Psoas muscle (tissue), 8 donors: Measurements from ENCODE around the gene SUFU. TPM values are rescaled to one million over a fixed set of nuclear protein-coding genes. Genes with fewer than 3 reads are reported as not detected.
A peak's percentile ranks its signal among the peaks of the same experiment; 100 is the strongest.

Source experiments
- ATAC-seq, 4 donors: fragments of 200-7000 bp; cut with Tn5 transposase; one replicate each; pipeline ENCODE4 v1.9.1; 2020; ENCODE audit warnings: moderate library complexity in 3 of 4, mild to moderate bottlenecking in 2 of 4
- DNase-seq, 2 donors: peaks; one replicate each; pipeline ENCODE4 v3.0.0-alpha.2; 2020
- H3K27ac ChIP-seq: fragments of 200-600 bp; one replicate; pipeline ENCODE4 v1.8.0; 2022
- H3K27me3 ChIP-seq, 3 donors: fragments of 200-600 bp in 1 of 3; one replicate each; pipeline versions ENCODE4 v1.6.1 to v1.8.0; 2013 to 2022; ENCODE audit warnings: low read length in 2 of 3, mild to moderate bottlenecking in 2 of 3, moderate library complexity in 1 of 3; ENCODE audit not compliant: insufficient read depth in 3 of 3
- H3K36me3 ChIP-seq, 2 donors: fragments of 200-600 bp in 1 of 2; one replicate each; pipeline versions ENCODE4 v1.6.1 to v1.8.0; 2013 to 2022; ENCODE audit warnings: low read depth in 1 of 2, mild to moderate bottlenecking in 1 of 2, moderate library complexity in 1 of 2; ENCODE audit not compliant: insufficient read depth in 1 of 2
- H3K4me1 ChIP-seq: fragments of 200-600 bp; one replicate; pipeline ENCODE4 v1.8.0; 2022
- H3K4me3 ChIP-seq: fragments of 200-600 bp; one replicate; pipeline ENCODE4 v1.8.0; 2022; ENCODE audit warnings: mild to moderate bottlenecking
- H3K9me3 ChIP-seq: fragments of 200-600 bp; one replicate; pipeline ENCODE4 v1.8.0; 2022
- WGBS, 3 donors: extraction: QIAGEN DNeasy Blood & Tissue Kit; methylation state at CpG; one replicate each; pipeline versions ENCODE4 v1.1.6 to v1.1.7; 2013; 5-methylcytosine and 5-hydroxymethylcytosine counted together
- intact Hi-C, 2 donors: fragments of 100-400 bp; cut with DNase I; formaldehyde crosslinking; loops; one replicate each; pipeline versions ENCODE4 v1.11.0 to v1.14.2; 2022
- polyA plus RNA-seq, 3 donors: library from polyadenylated mRNA; stranded (reverse); fragments of 200-250 nt; gene quantifications; one replicate each; pipeline ENCODE4 v1.2.3, GENCODE V29; 2013
- total RNA-seq, 4 donors: library from RNA; stranded (reverse); fragmentation: NEBNext Ultra II Directional in 2 of 4; extraction: Animal tissue kit (Norgen Biotek cat#: 25700) in 2 of 4; gene quantifications; one replicate each; pipeline versions ENCODE4 v1.2.1 to v1.2.4, GENCODE V29; 2021 to 2023
- TF ChIP-seq, protein P1 (sequence below): fragments of 200-600 bp; IDR thresholded peaks from one replicate; pipeline ENCODE4 v1.8.0; 2022; ENCODE audit warnings: antibody characterized with exemption
- donor health status: healthy with polysubstance abuse.
- donor health status: DM: no; HTN: no; CAD: no; lungs with moderate emphysema.
- donor health status: Bipolar disorder and iron deficiency.
- donor health status: healthy.
- donor health status: DM: yes; HTN: yes; CAD: no.
- donor health status: DM: no; HTN: no; CAD: no.
- donor health status: DM: no; HTN: no; CAD: no.
- donor health status: DM: yes; HTN: yes; CAD: no.

The SUFU gene
- total and polyA plus RNA-seq, 7 donors: 2.1 to 6.8 (median 5.1) TPM

DNA sequence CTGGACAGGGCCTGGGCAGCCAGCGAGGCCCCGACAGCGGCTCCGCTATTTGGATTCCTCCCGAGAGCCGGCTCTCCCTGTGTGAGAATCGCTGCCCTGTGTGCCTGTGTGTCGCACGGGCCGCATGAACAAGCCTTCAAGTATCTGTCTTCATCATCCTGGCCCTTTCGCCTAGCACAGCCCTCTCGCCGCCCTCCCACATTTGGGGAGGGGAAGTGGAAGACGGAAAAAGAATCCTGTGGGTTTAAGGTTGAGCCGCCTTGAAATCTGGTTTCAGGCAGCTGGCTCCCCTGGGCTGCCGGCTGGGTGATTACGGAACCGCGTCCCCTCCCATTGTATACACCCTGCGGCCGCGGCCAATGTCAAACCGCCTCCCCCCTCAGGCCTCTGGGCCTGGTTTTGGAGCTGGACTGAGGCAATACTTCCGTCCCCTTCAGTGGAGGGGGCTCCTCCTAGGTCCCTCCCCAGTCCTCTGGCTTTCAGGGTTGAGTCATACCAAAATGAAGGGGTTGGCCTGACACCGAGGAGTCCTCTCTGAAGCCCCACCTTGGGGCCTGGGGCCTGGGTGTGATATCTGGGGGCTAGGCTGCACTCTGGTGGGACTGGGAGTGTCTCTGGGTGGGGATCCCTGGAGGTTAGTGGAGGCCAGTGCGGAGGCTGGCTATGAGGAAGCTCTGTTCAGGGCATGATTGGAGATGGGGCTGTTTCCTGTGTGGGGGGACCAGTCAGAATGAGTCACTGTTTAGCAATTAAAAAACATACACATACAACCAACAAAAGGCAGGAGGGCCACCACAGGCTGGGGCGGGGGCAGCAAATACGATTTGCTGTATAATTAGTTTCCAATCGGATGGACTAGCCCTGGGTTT lies 142.2 kb downstream of the SUFU start:
- Histone ChIP-seq H3K4me3 (peak overlapping the region; percentile 94), H3K27me3 (no peaks in the 10 kb centered on the region), H3K9me3 (no peaks in the 10 kb centered on the region), H3K4me1 (peaks cover 54% of the 10 kb centered on the region), H3K27ac (peak overlapping the region; percentile 99), H3K36me3 (peaks cover 0 to 15% of the 10 kb centered on the region in 2 donors)
- TF ChIP-seq, protein P1, sequence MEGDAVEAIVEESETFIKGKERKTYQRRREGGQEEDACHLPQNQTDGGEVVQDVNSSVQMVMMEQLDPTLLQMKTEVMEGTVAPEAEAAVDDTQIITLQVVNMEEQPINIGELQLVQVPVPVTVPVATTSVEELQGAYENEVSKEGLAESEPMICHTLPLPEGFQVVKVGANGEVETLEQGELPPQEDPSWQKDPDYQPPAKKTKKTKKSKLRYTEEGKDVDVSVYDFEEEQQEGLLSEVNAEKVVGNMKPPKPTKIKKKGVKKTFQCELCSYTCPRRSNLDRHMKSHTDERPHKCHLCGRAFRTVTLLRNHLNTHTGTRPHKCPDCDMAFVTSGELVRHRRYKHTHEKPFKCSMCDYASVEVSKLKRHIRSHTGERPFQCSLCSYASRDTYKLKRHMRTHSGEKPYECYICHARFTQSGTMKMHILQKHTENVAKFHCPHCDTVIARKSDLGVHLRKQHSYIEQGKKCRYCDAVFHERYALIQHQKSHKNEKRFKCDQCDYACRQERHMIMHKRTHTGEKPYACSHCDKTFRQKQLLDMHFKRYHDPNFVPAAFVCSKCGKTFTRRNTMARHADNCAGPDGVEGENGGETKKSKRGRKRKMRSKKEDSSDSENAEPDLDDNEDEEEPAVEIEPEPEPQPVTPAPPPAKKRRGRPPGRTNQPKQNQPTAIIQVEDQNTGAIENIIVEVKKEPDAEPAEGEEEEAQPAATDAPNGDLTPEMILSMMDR: no peak
- ATAC-seq (peak; percentile 25 to 54 (median 46)), DNase-seq (peak; percentile 93 to 96)
- WGBS, 3 donors: 0 to 1% (median 1%) methylated on average over 27 to 29 of the region's 29 CpGs
- intact Hi-C loops: loop anchor here in 1 of 2 donors (10.0 kb wide), 1 partner anchor 129 kb away; no protein-coding TSS in a partner anchor

DNA sequence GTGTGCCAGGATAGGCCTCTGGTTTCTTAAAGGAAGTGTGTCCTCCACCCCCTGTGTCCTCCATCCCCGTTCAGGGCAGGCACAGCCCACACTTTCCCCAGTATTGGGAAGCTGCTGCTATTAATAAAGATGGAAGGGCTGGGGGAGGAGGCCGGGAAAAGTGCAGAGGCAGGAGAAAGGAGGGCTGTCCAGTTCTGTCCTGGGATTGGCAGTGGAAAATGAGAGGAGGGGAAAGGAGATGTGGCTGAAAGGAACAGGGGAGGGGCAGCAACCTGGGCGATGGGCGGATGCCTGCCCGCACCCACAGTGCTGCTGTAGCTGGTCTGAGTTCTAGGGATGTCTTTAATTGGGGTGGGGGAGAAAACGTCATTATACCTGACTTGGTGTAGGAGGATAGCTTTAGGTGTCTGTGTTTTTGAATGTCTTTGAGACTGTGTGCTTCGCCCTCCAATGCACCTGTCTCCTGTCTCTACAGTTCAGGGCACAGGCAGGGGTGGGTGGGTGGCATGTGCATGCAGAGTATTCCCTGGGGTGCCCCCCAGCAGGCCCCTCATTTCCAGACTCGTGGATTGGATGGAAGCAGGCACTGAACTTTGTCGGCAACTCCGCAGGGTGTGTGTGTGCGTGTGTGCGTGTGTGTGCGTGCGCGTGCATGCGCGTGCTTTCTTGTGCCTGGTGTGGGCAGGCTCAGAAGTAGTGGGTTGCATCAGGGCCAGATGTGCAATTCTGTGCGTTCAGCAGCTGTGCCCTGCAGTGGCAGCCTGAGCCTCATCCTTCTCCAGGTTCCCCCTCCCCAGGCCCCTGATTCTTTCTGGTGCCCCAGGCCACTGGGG lies 143.1 kb downstream of the SUFU start:
- Histone ChIP-seq H3K27ac (peak overlapping the region; percentile 99), H3K27me3 (no peaks in the 10 kb centered on the region), H3K4me1 (peaks cover 54% of the 10 kb centered on the region), H3K9me3 (no peaks in the 10 kb centered on the region), H3K4me3 (peak overlapping the region; percentile 94), H3K36me3 (peaks cover 0 to 24% of the 10 kb centered on the region in 2 donors)
- ATAC-seq (no peak), DNase-seq (peak; percentile 60 to 75)
- WGBS, 3 donors: 12 to 26% (median 16%) methylated on average over 18 of the region's 18 CpGs
- TF ChIP-seq, protein P1: no peak
- intact Hi-C loops: loop anchor here in 1 of 2 donors (10.0 kb wide), 1 partner anchor 128 kb away; no protein-coding TSS in a partner anchor

- Histone ChIP-seq H3K4me1 (peaks cover 54% of the 10 kb centered on the region), H3K9me3 (no peaks in the 10 kb centered on the region), H3K36me3 (peaks cover 0 to 29% of the 10 kb centered on the region in 2 donors), H3K27ac (peak overlapping the region; percentile 99), H3K4me3 (peak overlapping the region; percentile 94), H3K27me3 (no peaks in the 10 kb centered on the region)
- TF ChIP-seq, protein P1: no peak
- DNase-seq (peak; percentile 11 to 50), ATAC-seq (no peak)
- intact Hi-C loops: loop anchor here in 1 of 2 donors (10.0 kb wide), 1 partner anchor 127 kb away; no protein-coding TSS in a partner anchor
- WGBS, 3 donors: 16 to 30% (median 30%) methylated on average over 7 of the region's 7 CpGs
Observed at GRCh38 chr10:102647443-102648268, 143.9 kb downstream of the SUFU start.

DNA sequence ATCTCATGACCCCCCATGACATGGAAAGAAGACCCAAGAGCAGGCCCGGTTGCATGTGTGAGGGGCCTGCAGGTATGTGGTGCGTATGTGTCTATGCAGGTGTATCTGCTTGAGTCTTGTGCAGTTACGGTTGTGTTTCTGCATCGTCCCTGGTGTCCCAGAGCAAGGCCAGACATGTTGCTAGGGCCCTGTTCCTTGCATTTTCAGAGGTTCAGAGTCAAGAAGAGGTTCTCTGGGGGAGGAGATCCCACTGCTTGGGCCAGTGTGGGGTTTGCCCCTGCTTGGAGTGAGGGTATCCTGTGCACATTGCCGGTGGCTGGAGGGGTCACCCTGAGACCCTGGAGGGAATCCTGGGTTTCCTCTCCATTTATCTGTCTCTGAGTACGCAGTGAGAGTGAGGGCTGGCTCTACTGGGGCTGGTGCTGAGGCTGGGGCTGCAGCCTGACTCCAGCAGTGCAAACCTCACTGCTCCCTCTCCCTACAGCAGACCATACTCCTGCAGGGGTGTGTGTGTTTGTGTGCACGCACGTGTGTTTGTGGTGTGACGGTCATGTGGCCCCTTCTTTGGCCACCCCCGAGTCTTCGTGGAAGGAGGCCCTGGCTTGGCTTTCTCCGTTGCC lies 144.6 kb downstream of the SUFU start:
- Histone ChIP-seq H3K4me1 (peaks cover 54% of the 10 kb centered on the region), H3K27me3 (no peaks in the 10 kb centered on the region), H3K27ac (peak overlapping the region; percentile 99), H3K4me3 (peak overlapping the region; percentile 94), H3K9me3 (no peaks in the 10 kb centered on the region), H3K36me3 (peaks cover 0 to 36% of the 10 kb centered on the region in 2 donors)
- ATAC-seq: no peak
- intact Hi-C loops: loop anchor here in 1 of 2 donors (10.0 kb wide), 1 partner anchor 126 kb away; no protein-coding TSS in a partner anchor
- WGBS, 3 donors: 25 to 32% (median 27%) methylated on average over 12 of the region's 12 CpGs
- TF ChIP-seq, protein P1: no peak
- DNase-seq: peak; percentile 14 to 42
